ENCODE data around the gene NUP37.

Gene NUP37

DNA sequence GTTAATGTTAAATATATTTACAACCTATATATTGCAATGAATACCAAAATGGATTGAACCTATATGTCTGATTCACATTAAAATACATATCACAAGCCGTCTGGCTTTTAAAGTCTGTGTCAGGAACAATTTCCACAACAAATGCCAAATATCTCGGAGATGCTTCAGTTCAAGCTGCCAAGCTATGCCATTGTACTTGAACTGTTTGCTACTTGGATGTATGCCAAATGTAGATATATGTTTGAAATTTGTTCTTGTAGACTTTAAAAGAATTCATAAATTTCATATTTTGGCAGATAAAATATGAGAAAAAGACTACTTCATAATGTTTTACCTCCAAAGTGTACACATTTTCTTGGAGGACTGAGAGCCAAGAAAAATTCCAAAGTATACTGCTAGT, 95.1 kb downstream of the NUP37 start:
- DNase-seq, result no peak

DNA sequence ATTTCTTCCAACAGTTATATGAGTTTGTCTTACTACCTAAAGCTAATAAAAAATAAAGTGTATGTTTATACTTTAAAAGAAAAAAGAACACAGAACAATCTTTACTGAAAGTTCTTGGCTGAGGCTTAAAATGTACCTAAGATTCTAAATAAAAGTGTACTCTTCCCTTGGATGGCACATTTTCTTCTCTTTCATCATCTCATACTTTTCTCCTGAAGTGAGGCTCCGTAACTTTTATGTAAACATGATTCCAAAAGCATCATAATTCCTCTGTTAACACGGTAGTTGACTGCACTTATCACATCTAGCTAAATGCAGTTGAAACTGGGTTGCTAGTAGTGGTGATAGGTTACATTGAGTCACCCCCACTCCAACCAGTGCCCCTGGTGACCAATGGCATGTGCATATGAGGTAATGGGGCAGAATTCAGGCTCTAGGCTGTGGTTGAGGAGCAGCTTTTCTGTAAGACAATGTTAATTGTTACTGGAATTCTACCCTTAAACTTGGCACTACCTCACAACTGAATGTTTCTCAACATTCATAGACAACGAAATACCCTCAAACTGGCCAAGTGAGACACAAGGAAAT, 96.5 kb downstream of the NUP37 start:
- no peak for DNase-seq

Measured in bone marrow (tissue), 2 donors.